IPS DF 4.7 (cell line): ENCODE measurements around the gene DYNC1I1.

Source experiments
- DNase-seq: peaks from one replicate; pipeline ENCODE4 v3.0.0-alpha.2; 2013; ENCODE audit warnings: low spot score; ENCODE audit errors: extremely low read depth

DYNC1I1 gene

DNA sequence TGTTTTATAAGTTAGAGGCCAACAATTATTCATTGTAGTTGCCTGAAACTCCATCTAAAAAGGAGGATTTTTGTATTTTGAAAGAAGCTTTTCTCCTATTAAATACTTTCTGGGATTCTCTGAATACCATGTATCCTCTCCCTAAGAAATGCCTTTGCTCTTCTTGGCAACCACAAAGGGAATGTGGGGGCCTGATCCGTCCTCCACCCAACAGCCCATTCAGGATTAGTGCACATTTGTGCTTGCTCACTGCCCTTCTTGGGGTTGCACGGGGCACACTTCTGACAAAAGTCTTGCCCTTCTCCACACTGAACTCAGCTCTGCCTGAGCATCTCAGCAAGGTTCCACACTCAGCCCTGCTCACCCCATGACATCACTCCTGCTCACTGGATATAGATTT lies 355.4 kb downstream of the DYNC1I1 start:
- no peak for DNase-seq

- DNase-seq = no peak
Measured at GRCh38 chr7:96131525-96131924, 359.2 kb downstream of the DYNC1I1 start.

GRCh38 chr7:96135241-96135640 lies 362.9 kb downstream of the DYNC1I1 start:
- no peak for DNase-seq

- no peak for DNase-seq
Measured at GRCh38 chr7:96136600-96137239, 364.4 kb downstream of the DYNC1I1 start.

DNA sequence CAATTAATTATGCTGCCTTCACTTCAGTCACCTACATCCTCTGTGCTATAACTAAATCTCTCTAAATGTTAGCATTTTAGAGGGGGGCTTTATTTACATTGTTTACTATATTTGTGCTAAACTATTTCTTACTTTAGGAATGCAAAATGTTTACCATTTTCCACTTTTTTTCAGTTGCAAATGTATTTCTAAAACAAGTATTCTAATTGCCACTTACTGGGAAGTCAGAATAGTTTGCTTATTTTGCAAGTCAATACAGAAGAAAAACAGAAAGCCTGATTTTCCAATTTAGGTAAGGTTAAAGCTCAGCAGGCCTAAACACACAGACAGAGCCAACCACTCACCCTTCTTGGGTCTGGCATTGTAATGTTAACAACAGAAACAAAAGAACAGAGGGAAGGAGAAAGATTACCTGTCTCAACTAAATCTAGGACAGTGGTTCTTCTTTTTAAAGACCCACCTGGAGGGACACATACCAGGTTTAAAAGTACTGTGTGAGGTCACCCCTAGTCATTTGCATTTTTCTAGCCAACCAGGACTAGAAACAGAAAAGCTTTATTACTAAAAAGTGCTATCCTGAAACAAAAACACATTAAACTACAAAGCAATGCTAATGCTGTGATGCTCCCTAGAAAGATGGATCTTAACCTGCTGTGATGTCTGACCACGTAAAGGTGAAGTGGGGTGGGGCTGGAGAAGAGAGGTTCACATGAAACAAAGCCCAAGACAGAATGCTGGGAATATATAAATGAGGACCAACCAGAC lies 371.3 kb downstream of the DYNC1I1 start:
- DNase-seq = peak; percentile 91

DNA sequence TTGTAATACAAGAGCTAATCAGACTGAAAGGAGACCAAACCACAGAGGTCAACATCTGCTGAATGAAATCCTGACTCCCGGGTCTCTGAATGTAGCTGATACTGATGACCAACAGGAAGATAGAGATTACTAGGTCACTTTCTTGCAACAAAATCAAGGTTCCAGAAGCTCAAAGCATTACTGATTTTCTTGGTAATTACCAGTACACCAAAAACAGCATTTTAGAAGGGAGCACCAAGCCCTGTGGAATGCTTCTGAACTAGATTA lies 371.8 kb downstream of the DYNC1I1 start:
- no peak for DNase-seq
